ENCODE data around the gene ZFP36L1. TPM values are rescaled to one million over a fixed set of nuclear protein-coding genes. Genes with fewer than 3 reads are reported as not detected.
"Not testable (repeated sequence)": the region's sequence is repeated elsewhere in the genome, so short reads cannot be mapped to it uniquely, and the experiment has no call there.

The ZFP36L1 gene
- total RNA-seq, 1 donor from 2014 or later = 73.4 TPM

- H3K4me3 Mint-ChIP-seq (ENCODE audit: low read depth) = no peak overlapping the region
- H3K27ac Mint-ChIP-seq = peak overlapping the region; percentile 68
- peaks cover 23% of the 10 kb centered on the region for H3K4me1 Mint-ChIP-seq (ENCODE audit: low read depth)
- DNase-seq (ENCODE audit: low spot score) = no peak
- H3K36me3 Mint-ChIP-seq (ENCODE audit: low read depth) = peaks cover 12% of the 10 kb centered on the region
- intact Hi-C loops (cut with micrococcal nuclease) = no loop called here
- H3K9me3 Mint-ChIP-seq = peaks cover 9% of the 10 kb centered on the region
- no peaks in the 10 kb centered on the region for H3K27me3 Mint-ChIP-seq (ENCODE audit: low read depth)
Observed at GRCh38 chr14:68771631-68772030, 21.2 kb downstream of the ZFP36L1 start.

- peaks cover 10% of the 10 kb centered on the region for H3K36me3 Mint-ChIP-seq (ENCODE audit: low read depth)
- H3K4me3 Mint-ChIP-seq (ENCODE audit: low read depth) = no peak overlapping the region
- H3K27me3 Mint-ChIP-seq (ENCODE audit: low read depth) = no peaks in the 10 kb centered on the region
- H3K27ac Mint-ChIP-seq = peak overlapping the region; percentile 34
- H3K4me1 Mint-ChIP-seq (ENCODE audit: low read depth) = peaks cover 23% of the 10 kb centered on the region
- DNase-seq (ENCODE audit: low spot score) = no peak
- peaks cover 7% of the 10 kb centered on the region for H3K9me3 Mint-ChIP-seq
- intact Hi-C loops (cut with micrococcal nuclease) = no loop called here
Observed at GRCh38 chr14:68770553-68771286, 22.1 kb downstream of the ZFP36L1 start.

- Mint-ChIP-seq H3K4me3 (ENCODE audit: low read depth) (no peak overlapping the region), H3K27me3 (ENCODE audit: low read depth) (no peaks in the 10 kb centered on the region), H3K36me3 (ENCODE audit: low read depth) (peaks cover 6% of the 10 kb centered on the region), H3K9me3 (peaks cover 3% of the 10 kb centered on the region), H3K4me1 (ENCODE audit: low read depth) (peaks cover 27% of the 10 kb centered on the region), H3K27ac (no peak overlapping the region)
- intact Hi-C loops (cut with micrococcal nuclease) = no loop called here
- no peak for DNase-seq (ENCODE audit: low spot score)
Observed at GRCh38 chr14:68770051-68770450, 22.8 kb downstream of the ZFP36L1 start.

GRCh38 chr14:68768316-68768715, 24.6 kb downstream of the ZFP36L1 start:
- H3K36me3 Mint-ChIP-seq (ENCODE audit: low read depth) = no peaks in the 10 kb centered on the region
- intact Hi-C loops (cut with micrococcal nuclease) = no loop called here

GRCh38 chr14:68767248-68767645, 25.6 kb downstream of the ZFP36L1 start:
- H3K9me3 Mint-ChIP-seq = no peaks in the 10 kb centered on the region
- no peak overlapping the region for H3K4me3 Mint-ChIP-seq (ENCODE audit: low read depth)
- H3K36me3 Mint-ChIP-seq (ENCODE audit: low read depth) = no peaks in the 10 kb centered on the region
- H3K27ac Mint-ChIP-seq = no peak overlapping the region
- H3K27me3 Mint-ChIP-seq (ENCODE audit: low read depth) = no peaks in the 10 kb centered on the region
- intact Hi-C loops (cut with micrococcal nuclease) = no loop called here
- H3K4me1 Mint-ChIP-seq (ENCODE audit: low read depth) = peaks cover 25% of the 10 kb centered on the region
- no peak for DNase-seq (ENCODE audit: low spot score)

More at GRCh38 chr14:68768316-68768715, 24.6 kb downstream of the ZFP36L1 start:
- H3K27me3 Mint-ChIP-seq (ENCODE audit: low read depth) = no peaks in the 10 kb centered on the region
- peaks cover 28% of the 10 kb centered on the region for H3K4me1 Mint-ChIP-seq (ENCODE audit: low read depth)
- H3K27ac Mint-ChIP-seq = no peak overlapping the region
- no peak for DNase-seq (ENCODE audit: low spot score)
- no peak overlapping the region for H3K4me3 Mint-ChIP-seq (ENCODE audit: low read depth)
- no peaks in the 10 kb centered on the region for H3K9me3 Mint-ChIP-seq

GRCh38 chr14:68766299-68767247, 26.3 kb downstream of the ZFP36L1 start:
- Mint-ChIP-seq H3K27me3 (ENCODE audit: low read depth) (no peaks in the 10 kb centered on the region), H3K4me1 (ENCODE audit: low read depth) (peaks cover 23% of the 10 kb centered on the region), H3K27ac (no peak overlapping the region), H3K4me3 (ENCODE audit: low read depth) (no peak overlapping the region), H3K9me3 (no peaks in the 10 kb centered on the region), H3K36me3 (ENCODE audit: low read depth) (no peaks in the 10 kb centered on the region)
- no peak for DNase-seq (ENCODE audit: low spot score)
- intact Hi-C loops (cut with micrococcal nuclease) = no loop called here

GRCh38 chr14:68763843-68764242, 29.0 kb downstream of the ZFP36L1 start:
- H3K36me3 Mint-ChIP-seq (ENCODE audit: low read depth); H3K27me3 Mint-ChIP-seq (ENCODE audit: low read depth); H3K9me3 Mint-ChIP-seq; DNase-seq (ENCODE audit: low spot score); H3K27ac Mint-ChIP-seq; H3K4me3 Mint-ChIP-seq (ENCODE audit: low read depth); intact Hi-C loops (cut with micrococcal nuclease): not testable (repeated sequence)
- H3K4me1 Mint-ChIP-seq (ENCODE audit: low read depth) = peaks cover 13% of the 10 kb centered on the region

GRCh38 chr14:68762953-68763764, 29.7 kb downstream of the ZFP36L1 start:
- no peaks in the 10 kb centered on the region for H3K9me3 Mint-ChIP-seq
- H3K27me3 Mint-ChIP-seq (ENCODE audit: low read depth) = no peaks in the 10 kb centered on the region
- no peak overlapping the region for H3K4me3 Mint-ChIP-seq (ENCODE audit: low read depth)
- H3K36me3 Mint-ChIP-seq (ENCODE audit: low read depth) = no peaks in the 10 kb centered on the region
- H3K4me1 Mint-ChIP-seq (ENCODE audit: low read depth) = peaks cover 14% of the 10 kb centered on the region
- intact Hi-C loops (cut with micrococcal nuclease) = no loop called here
- H3K27ac Mint-ChIP-seq = no peak overlapping the region
- DNase-seq (ENCODE audit: low spot score) = no peak

GRCh38 chr14:68761391-68761790, 31.5 kb downstream of the ZFP36L1 start:
- Mint-ChIP-seq H3K27ac (no peak overlapping the region), H3K4me3 (ENCODE audit: low read depth) (no peak overlapping the region), H3K27me3 (ENCODE audit: low read depth) (no peaks in the 10 kb centered on the region), H3K4me1 (ENCODE audit: low read depth) (peaks cover 24% of the 10 kb centered on the region), H3K9me3 (no peaks in the 10 kb centered on the region), H3K36me3 (ENCODE audit: low read depth) (no peaks in the 10 kb centered on the region)
- DNase-seq (ENCODE audit: low spot score) = no peak
- intact Hi-C loops (cut with micrococcal nuclease) = no loop called here

GRCh38 chr14:68760761-68761160, 32.1 kb downstream of the ZFP36L1 start:
- Mint-ChIP-seq H3K9me3 (no peaks in the 10 kb centered on the region), H3K4me3 (ENCODE audit: low read depth) (no peak overlapping the region), H3K4me1 (ENCODE audit: low read depth) (peaks cover 23% of the 10 kb centered on the region), H3K27ac (no peak overlapping the region), H3K27me3 (ENCODE audit: low read depth) (no peaks in the 10 kb centered on the region), H3K36me3 (ENCODE audit: low read depth) (no peaks in the 10 kb centered on the region)
- intact Hi-C loops (cut with micrococcal nuclease) = no loop called here
- DNase-seq (ENCODE audit: low spot score) = no peak

GRCh38 chr14:68759937-68760336, 32.9 kb downstream of the ZFP36L1 start:
- H3K27ac Mint-ChIP-seq = no peak overlapping the region
- H3K4me1 Mint-ChIP-seq (ENCODE audit: low read depth) = peaks cover 15% of the 10 kb centered on the region
- no peak overlapping the region for H3K4me3 Mint-ChIP-seq (ENCODE audit: low read depth)
- H3K9me3 Mint-ChIP-seq = no peaks in the 10 kb centered on the region
- no peak for DNase-seq (ENCODE audit: low spot score)
- no peaks in the 10 kb centered on the region for H3K27me3 Mint-ChIP-seq (ENCODE audit: low read depth)
- H3K36me3 Mint-ChIP-seq (ENCODE audit: low read depth) = no peaks in the 10 kb centered on the region
- intact Hi-C loops (cut with micrococcal nuclease) = no loop called here

GRCh38 chr14:68759017-68759560, 33.8 kb downstream of the ZFP36L1 start:
- no peak overlapping the region for H3K4me3 Mint-ChIP-seq (ENCODE audit: low read depth)
- no peaks in the 10 kb centered on the region for H3K36me3 Mint-ChIP-seq (ENCODE audit: low read depth)
- H3K9me3 Mint-ChIP-seq = no peaks in the 10 kb centered on the region
- H3K27ac Mint-ChIP-seq = no peak overlapping the region
- no peak for DNase-seq (ENCODE audit: low spot score)
- intact Hi-C loops (cut with micrococcal nuclease) = no loop called here
- no peaks in the 10 kb centered on the region for H3K27me3 Mint-ChIP-seq (ENCODE audit: low read depth)
- H3K4me1 Mint-ChIP-seq (ENCODE audit: low read depth) = peaks cover 11% of the 10 kb centered on the region

Data from activated T-helper 2 cell treated with anti-CD3 and anti-CD28 coated beads, Interferon-gamma antibody, Interleukin-2, Interleukin-4, amounts not matched to agents 10 μg/mL and 5 μg/mL and 100 μg/mL, durations not matched to agents 14 hours and 24 hours and 36 hours (primary cell).